HepG2 (cell line): ENCODE measurements around the gene CHST12. TPM values are rescaled to one million over a fixed set of nuclear protein-coding genes. Genes with fewer than 3 reads are reported as not detected.

Source experiments
- AGO2 ChIP-seq: fragments of 200-400 bp; formaldehyde crosslinking; optimal IDR thresholded peaks from 2 replicates; pipeline ENCODE3; 2017; ENCODE audit warnings: mild to moderate bottlenecking, low read depth, low read length, moderate library complexity
- CREB3 ChIP-seq: sonication (generic); formaldehyde crosslinking; IDR thresholded peaks from 2 replicates; pipeline ENCODE4 v1.5.0; 2020; ENCODE audit warnings: missing genetic modification reagents
- KLF11 ChIP-seq: IDR thresholded peaks from 2 replicates; pipeline ENCODE4 v1.6.1; 2016; ENCODE audit warnings: missing compliant biosample characterization
- NAIF1 ChIP-seq: sonication (generic); formaldehyde crosslinking; IDR thresholded peaks from 2 replicates; pipeline ENCODE4 v1.5.0; 2020; ENCODE audit warnings: mild to moderate bottlenecking, missing genetic modification reagents, borderline replicate concordance
- RBM22 ChIP-seq: fragments of 200-400 bp; formaldehyde crosslinking; optimal IDR thresholded peaks from 2 replicates; pipeline ENCODE3; 2017; ENCODE audit warnings: mild to moderate bottlenecking, low read length, moderate library complexity
- RFX3 ChIP-seq: IDR thresholded peaks from 2 replicates; pipeline ENCODE4 v1.6.1; 2016; ENCODE audit warnings: missing biosample characterization, missing genetic modification reagents
- SMC3 ChIP-seq: IDR thresholded peaks from 2 replicates; pipeline ENCODE4 v1.6.1; 2011; ENCODE audit warnings: low read length, improper control_type of control experiment
- SSRP1 ChIP-seq: IDR thresholded peaks from 2 replicates; pipeline ENCODE4 v1.6.1; 2016; ENCODE audit warnings: control low read depth
- TSC22D2 ChIP-seq: sonication (generic); formaldehyde crosslinking; IDR thresholded peaks from 2 replicates; pipeline ENCODE4 v1.5.1; 2020; ENCODE audit warnings: missing genetic modification reagents, mild to moderate bottlenecking, borderline replicate concordance
- ZBTB38 ChIP-seq: sonication (generic); formaldehyde crosslinking; IDR thresholded peaks from 2 replicates; pipeline ENCODE4 v1.5.1; 2020; ENCODE audit warnings: mild to moderate bottlenecking, missing genetic modification reagents
- ZC3H13 ChIP-seq: sonication (generic); formaldehyde crosslinking; IDR thresholded peaks from 2 replicates; pipeline ENCODE4 v1.8.1; 2023; ENCODE audit warnings: mild to moderate bottlenecking, missing genetic modification reagents, moderate library complexity
- ZSCAN25 ChIP-seq: sonication (generic); formaldehyde crosslinking; IDR thresholded peaks from 2 replicates; pipeline ENCODE4 v1.8.0; 2022; ENCODE audit warnings: mild to moderate bottlenecking, missing genetic modification reagents
- polyA plus RNA-seq, 8 experiments: library from polyadenylated mRNA; depleted of rRNA in 3 of 8; stranded (reverse) in 7 of 8; unstranded in 1 of 8; fragments of >200 nt; fragmentation: Illumina TruSeq in 4 of 8; extraction: Trizol in 4 of 8; gene quantifications; 2 replicates each; pipeline versions ENCODE4 v1.2.1 to v1.2.3, GENCODE V29; 2011 to 2016; ENCODE audit warnings: low read depth in 4 of 8, missing spikeins in 1 of 8, mixed read lengths in 1 of 8; ENCODE audit not compliant: insufficient read depth in 1 of 8
- total RNA-seq, 5 experiments: library from RNA; depleted of rRNA; stranded (reverse); fragments of >200 nt; fragmentation: Illumina TruSeq; extraction: Trizol; gene quantifications; 2 replicates each; pipeline ENCODE4 v1.2.3, GENCODE V29; 2016; ENCODE audit warnings: low read depth in 1 of 5
- TF ChIP-seq, protein P1 (sequence below), 2 experiments: sonication (generic) in 1 of 2; formaldehyde crosslinking in 1 of 2; IDR thresholded peaks; 2 replicates each; pipeline versions ENCODE4 v1.6.1 to v1.9.0; 2014 to 2022; ENCODE audit warnings: antibody characterized with exemption in 1 of 2, borderline replicate concordance in 1 of 2, inconsistent platforms in 1 of 2, low read depth in 1 of 2, missing genetic modification reagents in 1 of 2
- TF ChIP-seq, protein P2 (sequence below): sonication (generic); formaldehyde crosslinking; IDR thresholded peaks from 2 replicates; pipeline ENCODE4 v1.8.0; 2022; ENCODE audit warnings: mild to moderate bottlenecking, missing genetic modification reagents, borderline replicate concordance
- TF ChIP-seq, protein P3 (sequence below): IDR thresholded peaks from 2 replicates; pipeline ENCODE4 v1.6.1; 2012; ENCODE audit warnings: low read depth, low read length, improper control_type of control experiment
- TF ChIP-seq, protein P4 (sequence below): sonication (generic); formaldehyde crosslinking; IDR thresholded peaks from 2 replicates; pipeline ENCODE4 v1.4.0; 2020; ENCODE audit warnings: mild to moderate bottlenecking, missing genetic modification reagents

The CHST12 gene
- total and polyA plus RNA-seq, 2 of the 13 experiments (the other 11 are each of a cell fraction or from before 2014, with no cell fraction given) = 6.4 to 15.8 TPM

- TF ChIP-seq, protein P1, sequence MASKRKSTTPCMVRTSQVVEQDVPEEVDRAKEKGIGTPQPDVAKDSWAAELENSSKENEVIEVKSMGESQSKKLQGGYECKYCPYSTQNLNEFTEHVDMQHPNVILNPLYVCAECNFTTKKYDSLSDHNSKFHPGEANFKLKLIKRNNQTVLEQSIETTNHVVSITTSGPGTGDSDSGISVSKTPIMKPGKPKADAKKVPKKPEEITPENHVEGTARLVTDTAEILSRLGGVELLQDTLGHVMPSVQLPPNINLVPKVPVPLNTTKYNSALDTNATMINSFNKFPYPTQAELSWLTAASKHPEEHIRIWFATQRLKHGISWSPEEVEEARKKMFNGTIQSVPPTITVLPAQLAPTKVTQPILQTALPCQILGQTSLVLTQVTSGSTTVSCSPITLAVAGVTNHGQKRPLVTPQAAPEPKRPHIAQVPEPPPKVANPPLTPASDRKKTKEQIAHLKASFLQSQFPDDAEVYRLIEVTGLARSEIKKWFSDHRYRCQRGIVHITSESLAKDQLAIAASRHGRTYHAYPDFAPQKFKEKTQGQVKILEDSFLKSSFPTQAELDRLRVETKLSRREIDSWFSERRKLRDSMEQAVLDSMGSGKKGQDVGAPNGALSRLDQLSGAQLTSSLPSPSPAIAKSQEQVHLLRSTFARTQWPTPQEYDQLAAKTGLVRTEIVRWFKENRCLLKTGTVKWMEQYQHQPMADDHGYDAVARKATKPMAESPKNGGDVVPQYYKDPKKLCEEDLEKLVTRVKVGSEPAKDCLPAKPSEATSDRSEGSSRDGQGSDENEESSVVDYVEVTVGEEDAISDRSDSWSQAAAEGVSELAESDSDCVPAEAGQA (IDR thresholded peaks at IDR 0.05; ENCODE audit: low read depth) = no peak
- TF ChIP-seq, protein P1 (CRISPR knock-in tag; IDR thresholded peaks at IDR 0.05; ENCODE audit: borderline replicate concordance) = no peak
- TF ChIP-seq TSC22D2 (CRISPR knock-in tag) (no peak), ZBTB38 (CRISPR knock-in tag) (peak; percentile 21; the same call in 1 of the 2 replicates), RFX3 (CRISPR knock-in tag) (no peak), AGO2 (peak; percentile 79), SSRP1 (CRISPR knock-in tag) (no peak), SMC3 (no peak), ZSCAN25 (CRISPR knock-in tag) (no peak), KLF11 (CRISPR knock-in tag) (no peak), NAIF1 (CRISPR knock-in tag) (no peak), RBM22 (peak; percentile 39), CREB3 (CRISPR knock-in tag) (no peak), ZC3H13 (CRISPR knock-in tag) (no peak)
- TF ChIP-seq, protein P2, sequence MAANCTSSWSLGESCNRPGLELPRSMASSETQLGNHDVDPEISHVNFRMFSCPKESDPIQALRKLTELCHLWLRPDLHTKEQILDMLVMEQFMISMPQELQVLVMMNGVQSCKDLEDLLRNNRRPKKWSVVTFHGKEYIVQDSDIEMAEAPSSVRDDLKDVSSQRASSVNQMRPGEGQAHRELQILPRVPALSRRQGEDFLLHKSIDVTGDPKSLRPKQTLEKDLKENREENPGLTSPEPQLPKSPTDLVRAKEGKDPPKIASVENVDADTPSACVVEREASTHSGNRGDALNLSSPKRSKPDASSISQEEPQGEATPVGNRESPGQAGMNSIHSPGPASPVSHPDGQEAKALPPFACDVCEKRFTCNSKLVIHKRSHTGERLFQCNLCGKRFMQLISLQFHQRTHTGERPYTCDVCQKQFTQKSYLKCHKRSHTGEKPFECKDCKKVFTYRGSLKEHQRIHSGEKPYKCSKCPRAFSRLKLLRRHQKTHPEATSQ (CRISPR knock-in tag) = no peak
- TF ChIP-seq, protein P3, sequence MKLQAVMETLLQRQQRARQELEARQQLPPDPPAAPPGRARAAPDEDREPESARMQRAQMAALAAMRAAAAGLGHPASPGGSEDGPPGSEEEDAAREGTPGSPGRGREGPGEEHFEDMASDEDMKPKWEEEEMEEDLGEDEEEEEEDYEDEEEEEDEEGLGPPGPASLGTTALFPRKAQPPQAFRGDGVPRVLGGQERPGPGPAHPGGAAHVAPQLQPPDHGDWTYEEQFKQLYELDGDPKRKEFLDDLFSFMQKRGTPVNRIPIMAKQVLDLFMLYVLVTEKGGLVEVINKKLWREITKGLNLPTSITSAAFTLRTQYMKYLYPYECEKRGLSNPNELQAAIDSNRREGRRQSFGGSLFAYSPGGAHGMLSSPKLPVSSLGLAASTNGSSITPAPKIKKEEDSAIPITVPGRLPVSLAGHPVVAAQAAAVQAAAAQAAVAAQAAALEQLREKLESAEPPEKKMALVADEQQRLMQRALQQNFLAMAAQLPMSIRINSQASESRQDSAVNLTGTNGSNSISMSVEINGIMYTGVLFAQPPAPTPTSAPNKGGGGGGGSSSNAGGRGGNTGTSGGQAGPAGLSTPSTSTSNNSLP = no peak
- TF ChIP-seq, protein P4, sequence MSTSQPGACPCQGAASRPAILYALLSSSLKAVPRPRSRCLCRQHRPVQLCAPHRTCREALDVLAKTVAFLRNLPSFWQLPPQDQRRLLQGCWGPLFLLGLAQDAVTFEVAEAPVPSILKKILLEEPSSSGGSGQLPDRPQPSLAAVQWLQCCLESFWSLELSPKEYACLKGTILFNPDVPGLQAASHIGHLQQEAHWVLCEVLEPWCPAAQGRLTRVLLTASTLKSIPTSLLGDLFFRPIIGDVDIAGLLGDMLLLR (CRISPR knock-in tag) = no peak
These were observed 26.9 kb upstream of the CHST12 start (continued) for GRCh38 chr7:2376351-2377154.
